Vagina (tissue), 2 donors: Measurements from ENCODE around the gene CLN6.

Experiments used
- POLR2A ChIP-seq, 2 donors: fragments of 450-650 bp; IDR thresholded peaks; one replicate each; pipeline ENCODE4 v1.6.1; 2017; ENCODE audit warnings: antibody characterized with exemption in 2 of 2, mild to moderate bottlenecking in 2 of 2, moderate library complexity in 2 of 2
- TF ChIP-seq, protein P1 (sequence below), 3 experiments: fragments of 450-650 bp in 2 of 3; fragments of 200-600 bp in 1 of 3; sonication (generic) in 1 of 3; IDR thresholded peaks; one replicate each; pipeline ENCODE4 v1.5.1; 2017 to 2019; ENCODE audit warnings: antibody characterized with exemption in 3 of 3, mild to moderate bottlenecking in 2 of 3, moderate library complexity in 2 of 3

DNA sequence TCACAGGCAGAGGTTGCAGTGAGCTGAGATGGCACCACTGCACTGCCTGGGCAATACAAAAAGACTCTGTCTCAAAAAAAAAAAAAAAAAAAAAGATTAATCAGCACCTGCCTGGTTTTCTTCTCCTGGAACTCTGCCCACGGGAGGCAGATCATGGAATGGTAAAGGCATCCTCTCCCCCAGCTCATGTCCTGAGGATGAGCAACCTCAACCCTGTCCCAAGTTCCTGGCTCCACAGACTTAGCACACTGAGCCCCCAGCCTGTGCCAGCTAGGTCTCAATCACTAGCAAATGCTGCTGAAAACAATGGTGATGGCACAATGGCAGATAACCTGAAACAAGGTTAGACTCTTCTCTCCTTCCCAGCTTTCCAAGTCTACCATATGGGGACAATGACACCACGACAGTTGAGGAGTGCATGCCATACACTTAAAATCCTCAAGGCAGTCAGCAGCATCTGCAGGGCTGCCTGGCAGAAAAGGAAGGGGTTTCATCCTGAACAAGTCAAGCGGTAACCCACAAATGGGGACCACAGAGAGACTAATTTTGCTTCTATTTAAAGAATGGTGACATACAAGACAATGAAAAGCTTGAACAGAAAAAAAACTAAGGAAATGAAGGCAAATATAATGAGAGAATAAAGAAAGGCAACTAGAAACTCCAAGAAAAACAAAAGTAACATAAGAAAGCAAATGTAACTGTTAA is 4.8 kb downstream of the CLN6 start:
- no peak for TF ChIP-seq POLR2A (IDR thresholded peaks at IDR 0.05)
- TF ChIP-seq, protein P1, sequence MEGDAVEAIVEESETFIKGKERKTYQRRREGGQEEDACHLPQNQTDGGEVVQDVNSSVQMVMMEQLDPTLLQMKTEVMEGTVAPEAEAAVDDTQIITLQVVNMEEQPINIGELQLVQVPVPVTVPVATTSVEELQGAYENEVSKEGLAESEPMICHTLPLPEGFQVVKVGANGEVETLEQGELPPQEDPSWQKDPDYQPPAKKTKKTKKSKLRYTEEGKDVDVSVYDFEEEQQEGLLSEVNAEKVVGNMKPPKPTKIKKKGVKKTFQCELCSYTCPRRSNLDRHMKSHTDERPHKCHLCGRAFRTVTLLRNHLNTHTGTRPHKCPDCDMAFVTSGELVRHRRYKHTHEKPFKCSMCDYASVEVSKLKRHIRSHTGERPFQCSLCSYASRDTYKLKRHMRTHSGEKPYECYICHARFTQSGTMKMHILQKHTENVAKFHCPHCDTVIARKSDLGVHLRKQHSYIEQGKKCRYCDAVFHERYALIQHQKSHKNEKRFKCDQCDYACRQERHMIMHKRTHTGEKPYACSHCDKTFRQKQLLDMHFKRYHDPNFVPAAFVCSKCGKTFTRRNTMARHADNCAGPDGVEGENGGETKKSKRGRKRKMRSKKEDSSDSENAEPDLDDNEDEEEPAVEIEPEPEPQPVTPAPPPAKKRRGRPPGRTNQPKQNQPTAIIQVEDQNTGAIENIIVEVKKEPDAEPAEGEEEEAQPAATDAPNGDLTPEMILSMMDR (IDR thresholded peaks at IDR 0.05), result no peak
